ENCODE data around the gene DCT.
"Not testable (repeated sequence)": the region's sequence is repeated elsewhere in the genome, so short reads cannot be mapped to it uniquely, and the experiment has no call there.

The DCT gene

GRCh38 chr13:94515911-94516310, 36.4 kb upstream of the DCT start:
- no peak for DNase-seq (ENCODE audit: low read depth)
- H3K4me3 ChIP-seq (ENCODE audit: low read depth, low read length), result no peak overlapping the region
- no peak for TF ChIP-seq MYC (IDR thresholded peaks at IDR 0.05; ENCODE audit: low read depth, low read length)
- no peak for TF ChIP-seq CTCF (IDR thresholded peaks at IDR 0.05; ENCODE audit: low read depth, low read length)
- TF ChIP-seq POLR2A (IDR thresholded peaks at IDR 0.05; ENCODE audit: extremely low read depth, insufficient read length), result no peak
- no peak for TF ChIP-seq MAX (IDR thresholded peaks at IDR 0.05; ENCODE audit: low read depth, low read length)

- no peak for DNase-seq (ENCODE audit: low read depth)
- no peak overlapping the region for H3K4me3 ChIP-seq (ENCODE audit: low read depth, low read length)
- TF ChIP-seq CTCF (IDR thresholded peaks at IDR 0.05; ENCODE audit: low read depth, low read length) (no peak), POLR2A (IDR thresholded peaks at IDR 0.05; ENCODE audit: extremely low read depth, insufficient read length) (no peak), MYC (IDR thresholded peaks at IDR 0.05; ENCODE audit: low read depth, low read length) (no peak), MAX (IDR thresholded peaks at IDR 0.05; ENCODE audit: low read depth, low read length) (no peak)
Observed at GRCh38 chr13:94515374-94515773, 35.9 kb upstream of the DCT start.

DNA sequence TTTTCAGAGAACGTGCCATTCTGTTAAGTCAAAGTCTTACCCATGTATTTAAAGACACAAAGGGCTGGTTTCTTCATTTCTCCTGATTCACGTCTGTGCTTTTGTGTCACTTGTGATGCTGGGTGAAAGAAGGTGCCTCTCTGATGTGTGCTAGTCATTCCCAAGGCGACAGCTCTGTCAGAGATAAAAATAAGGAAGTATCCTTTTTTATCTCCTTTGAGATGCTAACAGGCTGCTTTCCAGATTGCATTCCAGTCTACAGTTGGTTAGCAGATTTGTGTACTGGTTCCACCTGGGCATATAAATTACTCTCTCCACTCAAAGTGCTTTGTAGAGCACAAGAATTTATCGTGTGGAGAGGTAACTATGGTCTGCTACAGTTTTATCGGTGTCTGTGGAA, 33.5 kb upstream of the DCT start:
- TF ChIP-seq MAX (IDR thresholded peaks at IDR 0.05; ENCODE audit: low read depth, low read length) (no peak), MYC (IDR thresholded peaks at IDR 0.05; ENCODE audit: low read depth, low read length) (no peak), POLR2A (IDR thresholded peaks at IDR 0.05; ENCODE audit: extremely low read depth, insufficient read length) (no peak), CTCF (IDR thresholded peaks at IDR 0.05; ENCODE audit: low read depth, low read length) (no peak)
- H3K4me3 ChIP-seq (ENCODE audit: low read depth, low read length), result no peak overlapping the region
- no peak for DNase-seq (ENCODE audit: low read depth)

DNA sequence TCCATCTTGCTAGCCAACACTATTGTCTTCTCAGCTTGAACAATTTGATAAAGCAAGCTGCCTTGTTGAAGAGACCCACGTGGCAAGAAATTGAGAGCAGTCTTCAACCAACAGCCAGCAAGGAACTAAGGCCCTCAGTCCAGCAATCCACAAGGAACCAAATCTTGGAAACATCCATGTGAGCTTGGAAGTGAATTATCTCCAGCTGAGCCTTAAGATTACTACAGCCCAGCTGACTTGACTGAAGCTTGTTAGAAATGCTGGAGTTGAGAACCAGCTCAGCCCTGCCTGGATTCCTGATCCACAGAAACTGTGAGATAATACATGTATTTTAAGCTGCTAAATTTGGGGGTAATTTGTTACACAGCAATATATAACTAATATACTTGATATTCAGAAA, 26.2 kb upstream of the DCT start:
- no peak for DNase-seq (ENCODE audit: low read depth)
- no peak for TF ChIP-seq POLR2A (IDR thresholded peaks at IDR 0.05; ENCODE audit: extremely low read depth, insufficient read length)
- TF ChIP-seq MYC (IDR thresholded peaks at IDR 0.05; ENCODE audit: low read depth, low read length), result no peak
- TF ChIP-seq CTCF (IDR thresholded peaks at IDR 0.05; ENCODE audit: low read depth, low read length), result no peak
- no peak for TF ChIP-seq MAX (IDR thresholded peaks at IDR 0.05; ENCODE audit: low read depth, low read length)
- no peak overlapping the region for H3K4me3 ChIP-seq (ENCODE audit: low read depth, low read length)

DNA sequence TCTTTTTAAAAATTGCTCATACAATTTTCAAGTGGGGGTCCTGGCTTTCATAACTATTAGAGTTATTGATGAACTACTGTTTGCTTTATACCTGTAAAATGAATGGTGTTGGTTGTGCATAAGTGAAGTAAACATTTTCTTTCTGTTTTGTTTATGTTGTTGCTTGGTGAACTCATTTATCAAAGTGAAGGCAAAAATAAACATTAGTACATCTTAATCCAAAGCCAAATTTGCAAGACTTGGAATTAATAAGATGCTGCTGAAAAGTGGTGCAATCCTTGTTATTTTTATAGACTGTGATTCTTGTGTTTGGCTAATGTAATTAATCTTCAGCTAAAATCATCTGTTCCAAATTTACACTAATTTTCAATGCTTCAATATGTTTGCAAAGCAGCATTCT, 24.4 kb upstream of the DCT start:
- H3K4me3 ChIP-seq (ENCODE audit: low read depth, low read length), result no peak overlapping the region
- no peak for TF ChIP-seq POLR2A (IDR thresholded peaks at IDR 0.05; ENCODE audit: extremely low read depth, insufficient read length)
- TF ChIP-seq MAX (IDR thresholded peaks at IDR 0.05; ENCODE audit: low read depth, low read length), result no peak
- TF ChIP-seq CTCF (IDR thresholded peaks at IDR 0.05; ENCODE audit: low read depth, low read length), result no peak
- no peak for TF ChIP-seq MYC (IDR thresholded peaks at IDR 0.05; ENCODE audit: low read depth, low read length)
- no peak for DNase-seq (ENCODE audit: low read depth)

DNA sequence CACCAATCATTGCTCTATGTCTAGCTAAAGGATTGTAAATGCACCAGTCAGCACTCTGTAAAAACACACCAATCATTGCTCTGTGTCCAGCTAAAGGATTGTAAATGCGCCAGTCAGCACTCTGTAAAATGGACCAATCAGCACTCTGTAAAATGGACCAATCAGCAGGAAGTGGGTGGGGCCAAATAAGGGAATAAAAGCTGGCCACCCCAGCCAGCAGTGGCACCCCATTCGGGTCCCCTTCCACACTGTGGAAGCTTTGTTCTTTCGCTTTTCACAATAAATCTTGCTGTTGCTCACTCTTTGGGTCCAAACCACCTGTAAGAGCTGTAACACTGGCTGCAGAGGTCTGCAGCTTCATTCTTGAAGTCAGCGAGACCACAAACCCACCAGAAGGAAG, 19.3 kb upstream of the DCT start:
- H3K4me3 ChIP-seq (ENCODE audit: low read depth, low read length); DNase-seq (ENCODE audit: low read depth): not testable (repeated sequence)

Data from NB4 (cell line).